ENCODE data around the gene LRIT2. TPM values are rescaled to one million over a fixed set of nuclear protein-coding genes. Genes with fewer than 3 reads are reported as not detected.
"Not testable (repeated sequence)": the region's sequence is repeated elsewhere in the genome, so short reads cannot be mapped to it uniquely, and the experiment has no call there.

LRIT2 gene
- total RNA-seq, 5 donors from 2014 or later (not counting 1 experiment from before 2014, with no cell fraction given): not detected

GRCh38 chr10:84184517-84184916, 40.8 kb downstream of the LRIT2 start:
- Histone ChIP-seq H3K4me3 (ENCODE audit: control insufficient read depth in 1 of 2, extremely low read depth in 1 of 2, low read length in 1 of 2) (no peak overlapping the region), H3K27ac (ENCODE audit: low read length) (no peak overlapping the region), H3K9me3 (no peaks in the 10 kb centered on the region), H3K27me3 (replicated peaks in 1 of 2; ENCODE audit: control insufficient read depth in 2 of 2, extremely low read depth in 1 of 2, insufficient read depth in 2 of 2, low read length in 1 of 2) (no peaks in the 10 kb centered on the region), H3K4me1 (ENCODE audit: control insufficient read depth in 1 of 2, extremely low read depth in 1 of 2, insufficient read depth in 2 of 2, low read length in 2 of 2) (peaks cover under 1 to 6% of the 10 kb centered on the region in 2 experiments), H3K36me3 (ENCODE audit: control insufficient read depth in 2 of 2, extremely low read depth in 1 of 2, insufficient read depth in 1 of 2, low read length in 1 of 2) (no peaks in the 10 kb centered on the region)
- WGBS (ENCODE audit: insufficient coverage): 72% methylated on average over 4 of the region's 4 CpGs
- peaks cover 0 to 5% (median 4%) of the 10 kb centered on the region in 3 donors for H3K4me1 Mint-ChIP-seq
- ChIA-PET POLR2A (no interaction called here), CTCF (interaction anchor here in 1 of 2 donors (0.9 kb wide), 1 partner anchor 32 kb away, joined by 3 read pairs; no protein-coding TSS in a partner anchor)
- H3K36me3 Mint-ChIP-seq: no peaks in the 10 kb centered on the region
- no peak for ATAC-seq (replicated peaks in 1 of 4)
- no peaks in the 10 kb centered on the region for H3K9me3 Mint-ChIP-seq
- H3K27ac Mint-ChIP-seq: no peak overlapping the region
- H3K27me3 Mint-ChIP-seq: peaks cover 0 to 1% of the 10 kb centered on the region in 2 donors
- H3K4me3 Mint-ChIP-seq: no peak overlapping the region
- DNase-seq: no peak

DNA sequence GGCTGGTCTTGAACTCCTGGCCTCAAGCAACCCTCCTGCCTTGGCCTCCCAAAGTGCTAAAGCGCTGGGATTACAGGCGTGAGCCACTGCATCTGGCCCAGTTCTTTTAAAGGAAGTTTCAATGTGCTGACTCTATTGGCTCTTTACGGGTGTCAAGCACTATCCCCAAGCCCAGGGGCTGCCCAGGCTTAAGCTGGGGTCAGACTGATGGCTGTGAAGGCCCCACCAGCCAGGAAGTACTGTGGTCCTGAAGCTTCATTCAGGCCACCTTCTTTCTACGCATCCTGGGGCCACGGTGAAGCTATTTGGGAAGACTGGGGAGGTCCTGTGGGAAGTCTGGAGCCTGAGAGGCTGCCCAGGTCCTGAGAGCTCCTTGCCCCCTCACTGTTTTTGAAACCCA, 43.7 kb downstream of the LRIT2 start:
- no peak overlapping the region for H3K27ac Mint-ChIP-seq
- POLR2A ChIA-PET: no interaction called here

GRCh38 chr10:84180386-84180785, 45.0 kb downstream of the LRIT2 start:
- 95% methylated on average over 4 of the region's 22 CpGs for WGBS (ENCODE audit: insufficient coverage)
- DNase-seq; H3K27me3 ChIP-seq (replicated peaks in 1 of 2; ENCODE audit: control insufficient read depth in 2 of 2, extremely low read depth in 1 of 2, insufficient read depth in 2 of 2, low read length in 1 of 2); H3K27ac ChIP-seq (ENCODE audit: low read length); H3K4me3 ChIP-seq (ENCODE audit: control insufficient read depth in 1 of 2, extremely low read depth in 1 of 2, low read length in 1 of 2); ATAC-seq (replicated peaks in 1 of 4); H3K9me3 Mint-ChIP-seq; CTCF ChIA-PET; H3K36me3 Mint-ChIP-seq; H3K27ac Mint-ChIP-seq; H3K27me3 Mint-ChIP-seq; H3K36me3 ChIP-seq (ENCODE audit: control insufficient read depth in 2 of 2, extremely low read depth in 1 of 2, insufficient read depth in 1 of 2, low read length in 1 of 2); H3K9me3 ChIP-seq; H3K4me3 Mint-ChIP-seq: not testable (repeated sequence)
- peaks cover 25 to 46% of the 10 kb centered on the region in 2 experiments for H3K4me1 ChIP-seq (ENCODE audit: control insufficient read depth in 1 of 2, extremely low read depth in 1 of 2, insufficient read depth in 2 of 2, low read length in 2 of 2)
- H3K4me1 Mint-ChIP-seq: peaks cover 5 to 14% (median 7%) of the 10 kb centered on the region in 3 donors
- POLR2A ChIA-PET: interaction anchor here in 1 of 2 donors (0.7 kb wide), 1 partner anchor 166 kb away, joined by 5 read pairs; no protein-coding TSS in a partner anchor

More for the DNA sequence above, 43.7 kb downstream of the LRIT2 start:
- Histone ChIP-seq H3K4me1 (ENCODE audit: control insufficient read depth in 1 of 2, extremely low read depth in 1 of 2, insufficient read depth in 2 of 2, low read length in 2 of 2) (peaks cover 21 to 33% of the 10 kb centered on the region in 2 experiments), H3K27me3 (replicated peaks in 1 of 2; ENCODE audit: control insufficient read depth in 2 of 2, extremely low read depth in 1 of 2, insufficient read depth in 2 of 2, low read length in 1 of 2) (no peaks in the 10 kb centered on the region), H3K36me3 (ENCODE audit: control insufficient read depth in 2 of 2, extremely low read depth in 1 of 2, insufficient read depth in 1 of 2, low read length in 1 of 2) (no peaks in the 10 kb centered on the region), H3K9me3 (no peaks in the 10 kb centered on the region), H3K4me3 (ENCODE audit: control insufficient read depth in 1 of 2, extremely low read depth in 1 of 2, low read length in 1 of 2) (no peak overlapping the region), H3K27ac (ENCODE audit: low read length) (no peak overlapping the region)
- Mint-ChIP-seq H3K27me3 (no peaks in the 10 kb centered on the region), H3K36me3 (no peaks in the 10 kb centered on the region), H3K9me3 (no peaks in the 10 kb centered on the region), H3K4me3 (no peak overlapping the region), H3K4me1 (peaks cover 4 to 7% (median 5%) of the 10 kb centered on the region in 3 donors)
- WGBS (ENCODE audit: insufficient coverage): 93% methylated on average over 5 of the region's 5 CpGs
- ATAC-seq (replicated peaks in 1 of 4) (no peak), DNase-seq (no peak)
- CTCF ChIA-PET: interaction anchor here in 1 of 2 donors (0.5 kb wide), 1 partner anchor 193 kb away, joined by 3 read pairs; no protein-coding TSS in a partner anchor

DNA sequence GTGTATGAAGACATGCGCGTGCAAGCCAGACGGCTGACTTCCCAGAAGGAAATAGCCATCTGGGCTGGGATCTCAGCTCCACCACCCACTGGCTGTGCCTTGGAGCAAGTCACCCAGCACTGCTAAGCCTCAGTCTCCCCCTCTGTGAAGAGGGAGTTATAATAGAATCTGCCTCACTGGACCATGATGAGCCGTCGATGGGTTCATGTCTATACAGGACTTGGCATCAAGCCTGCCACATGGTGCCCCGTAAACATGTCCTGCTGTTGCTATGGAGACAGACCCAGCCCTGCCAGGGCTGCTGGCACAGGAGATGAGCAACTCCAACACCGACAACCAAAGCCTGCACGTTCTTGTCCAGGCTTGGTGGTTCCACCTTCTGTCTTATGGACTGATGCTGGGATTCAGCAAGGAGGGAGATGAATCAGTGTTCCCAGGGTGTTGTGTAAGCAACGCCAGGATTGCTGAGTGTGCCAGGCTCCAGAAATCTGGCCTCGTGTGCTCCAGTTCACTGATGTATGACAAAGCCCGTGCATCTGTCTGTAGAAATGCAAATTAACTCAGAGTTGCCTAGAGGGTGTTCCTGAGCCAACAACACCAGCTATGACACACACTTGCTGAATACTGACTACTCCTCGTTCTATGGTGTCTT, 46.2 kb downstream of the LRIT2 start:
- Histone ChIP-seq H3K27me3 (replicated peaks in 1 of 2; ENCODE audit: control insufficient read depth in 2 of 2, extremely low read depth in 1 of 2, insufficient read depth in 2 of 2, low read length in 1 of 2) (no peaks in the 10 kb centered on the region), H3K4me1 (ENCODE audit: control insufficient read depth in 1 of 2, extremely low read depth in 1 of 2, insufficient read depth in 2 of 2, low read length in 2 of 2) (peaks cover 25 to 42% of the 10 kb centered on the region in 2 experiments), H3K4me3 (ENCODE audit: control insufficient read depth in 1 of 2, extremely low read depth in 1 of 2, low read length in 1 of 2) (no peak overlapping the region), H3K36me3 (ENCODE audit: control insufficient read depth in 2 of 2, extremely low read depth in 1 of 2, insufficient read depth in 1 of 2, low read length in 1 of 2) (no peaks in the 10 kb centered on the region), H3K27ac (ENCODE audit: low read length) (peak overlapping the region; percentile 51), H3K9me3 (no peaks in the 10 kb centered on the region)
- WGBS (ENCODE audit: insufficient coverage): 37% methylated on average over 6 of the region's 12 CpGs
- peak in 1 of 4 experiments; percentile 46 for ATAC-seq (replicated peaks in 1 of 4)
- Mint-ChIP-seq H3K9me3 (no peaks in the 10 kb centered on the region), H3K27me3 (no peaks in the 10 kb centered on the region), H3K27ac (no peak overlapping the region), H3K4me3 (no peak overlapping the region), H3K4me1 (peaks cover 0 to 10% (median 7%) of the 10 kb centered on the region in 3 donors), H3K36me3 (no peaks in the 10 kb centered on the region)
- ChIA-PET POLR2A (no interaction called here), CTCF (no interaction called here)
- peak in 29 of 35 experiments; percentile 11 to 66 (median 40) for DNase-seq

GRCh38 chr10:84178160-84178609, 47.2 kb downstream of the LRIT2 start:
- no peaks in the 10 kb centered on the region for H3K36me3 ChIP-seq (ENCODE audit: control insufficient read depth in 2 of 2, extremely low read depth in 1 of 2, insufficient read depth in 1 of 2, low read length in 1 of 2)
- H3K36me3 Mint-ChIP-seq: no peaks in the 10 kb centered on the region
- H3K4me1 Mint-ChIP-seq: peaks cover 0 to 10% (median 7%) of the 10 kb centered on the region in 3 donors
- H3K9me3 ChIP-seq: no peaks in the 10 kb centered on the region
- ATAC-seq (replicated peaks in 1 of 4): no peak
- ChIA-PET CTCF (interaction anchor here in 1 of 2 donors (1.1 kb wide), 3 partner anchors 31 to 156 kb away, joined by 3 to 6 read pairs (median 3); no protein-coding TSS in a partner anchor), POLR2A (interaction anchor here in 1 of 2 donors (0.6 kb wide), 2 partner anchors 39 to 394 kb away, joined by 3 to 4 read pairs; partner anchors contain the start of gene GHITM)
- no peak overlapping the region for H3K27ac Mint-ChIP-seq
- H3K27ac ChIP-seq (ENCODE audit: low read length): peak overlapping the region; percentile 81
- H3K4me1 ChIP-seq (ENCODE audit: control insufficient read depth in 1 of 2, extremely low read depth in 1 of 2, insufficient read depth in 2 of 2, low read length in 2 of 2): peaks cover 30 to 43% of the 10 kb centered on the region in 2 experiments
- H3K4me3 ChIP-seq (ENCODE audit: control insufficient read depth in 1 of 2, extremely low read depth in 1 of 2, low read length in 1 of 2): no peak overlapping the region
- H3K27me3 Mint-ChIP-seq: no peaks in the 10 kb centered on the region
- H3K27me3 ChIP-seq (replicated peaks in 1 of 2; ENCODE audit: control insufficient read depth in 2 of 2, extremely low read depth in 1 of 2, insufficient read depth in 2 of 2, low read length in 1 of 2): no peaks in the 10 kb centered on the region
- no peaks in the 10 kb centered on the region for H3K9me3 Mint-ChIP-seq
- no peak overlapping the region for H3K4me3 Mint-ChIP-seq
- 92% methylated on average over 3 of the region's 3 CpGs for WGBS (ENCODE audit: insufficient coverage)
- DNase-seq: peak in 1 of 35 experiments; percentile 7

GRCh38 chr10:84177541-84178141, 47.7 kb downstream of the LRIT2 start:
- ChIA-PET CTCF (interaction anchor here in 1 of 2 donors (1.1 kb wide), 3 partner anchors 30 to 157 kb away, joined by 3 to 6 read pairs (median 3); no protein-coding TSS in a partner anchor), POLR2A (interaction anchor here in 1 of 2 donors (0.6 kb wide), 2 partner anchors 39 to 394 kb away, joined by 3 to 4 read pairs; partner anchors contain the start of gene GHITM)
- 27% methylated on average over 3 of the region's 8 CpGs for WGBS (ENCODE audit: insufficient coverage)
- H3K36me3 Mint-ChIP-seq: no peaks in the 10 kb centered on the region
- no peaks in the 10 kb centered on the region for H3K27me3 Mint-ChIP-seq
- no peaks in the 10 kb centered on the region for H3K27me3 ChIP-seq (replicated peaks in 1 of 2; ENCODE audit: control insufficient read depth in 2 of 2, extremely low read depth in 1 of 2, insufficient read depth in 2 of 2, low read length in 1 of 2)
- H3K9me3 Mint-ChIP-seq: no peaks in the 10 kb centered on the region
- peak overlapping the region; percentile 81 for H3K27ac ChIP-seq (ENCODE audit: low read length)
- H3K9me3 ChIP-seq: no peaks in the 10 kb centered on the region
- no peak overlapping the region for H3K4me3 ChIP-seq (ENCODE audit: control insufficient read depth in 1 of 2, extremely low read depth in 1 of 2, low read length in 1 of 2)
- H3K4me1 ChIP-seq (ENCODE audit: control insufficient read depth in 1 of 2, extremely low read depth in 1 of 2, insufficient read depth in 2 of 2, low read length in 2 of 2): peaks cover 32 to 43% of the 10 kb centered on the region in 2 experiments
- H3K4me1 Mint-ChIP-seq: peaks cover 0 to 10% (median 7%) of the 10 kb centered on the region in 3 donors
- no peaks in the 10 kb centered on the region for H3K36me3 ChIP-seq (ENCODE audit: control insufficient read depth in 2 of 2, extremely low read depth in 1 of 2, insufficient read depth in 1 of 2, low read length in 1 of 2)
- H3K27ac Mint-ChIP-seq: no peak overlapping the region
- H3K4me3 Mint-ChIP-seq: peak overlapping the region in 1 of 3 donors; percentile 13
- DNase-seq (peak in 34 of 35 experiments; percentile 33 to 83 (median 67)), ATAC-seq (replicated peaks in 1 of 4) (peak; percentile 92 to 99 (median 96))

All from T-cell (primary cell).